ENCODE data around the gene PACSIN2. TPM values are rescaled to one million over a fixed set of nuclear protein-coding genes. Genes with fewer than 3 reads are reported as not detected.
A peak's percentile ranks its signal among the peaks of the same experiment; 100 is the strongest.

Gene PACSIN2
- polyA plus RNA-seq, 3 donors from 2014 or later: 18.4 to 31.6 (median 23.0) TPM

DNA sequence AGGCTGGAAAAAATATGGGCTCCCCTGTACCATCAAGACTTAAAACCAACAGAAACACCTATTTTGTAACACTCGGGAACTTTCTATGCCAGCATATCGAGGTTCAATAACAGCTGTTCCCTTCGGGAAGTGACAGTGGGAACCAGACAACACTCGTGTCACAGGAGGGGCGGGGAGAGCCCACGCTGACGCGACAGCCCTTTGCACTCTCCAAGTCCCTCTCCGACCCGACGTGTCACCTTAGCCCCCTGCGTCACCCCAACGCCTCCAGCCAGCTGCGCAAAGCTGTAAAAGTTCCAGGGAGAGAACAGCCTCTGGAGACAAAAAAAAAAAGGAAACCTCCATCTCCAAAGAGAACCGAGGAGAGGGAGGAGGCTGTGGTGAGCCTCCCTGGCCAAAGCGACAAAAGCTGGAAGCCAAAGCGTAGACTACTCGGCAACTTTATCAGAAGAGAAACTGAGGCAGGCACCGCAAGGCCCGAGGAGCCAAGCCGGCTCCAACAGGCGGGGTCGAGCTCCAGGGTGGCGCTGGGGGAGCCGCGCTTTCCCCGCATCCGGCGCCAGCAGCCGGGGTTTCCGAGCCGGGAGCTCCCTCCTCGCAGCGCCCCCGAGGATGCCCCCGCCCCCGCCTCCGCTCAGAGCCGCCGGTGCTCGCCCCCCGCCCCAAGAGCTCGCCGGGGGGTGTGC is 158.6 kb downstream of the PACSIN2 start:
- no peaks in the 10 kb centered on the region for H3K36me3 Mint-ChIP-seq
- H3K4me3 Mint-ChIP-seq: peak overlapping the region; percentile 90 to 92 (median 91)
- H3K27me3 Mint-ChIP-seq (ENCODE audit: low read depth in 3 of 3): peaks cover 0 to 8% (median 2%) of the 10 kb centered on the region in 3 donors
- no peaks in the 10 kb centered on the region for H3K9me3 Mint-ChIP-seq
- DNase-seq: peak; percentile 46 to 59 (median 52)
- peaks cover 18 to 20% of the 10 kb centered on the region in 2 donors for H3K4me1 Mint-ChIP-seq
- peak overlapping the region; percentile 91 to 97 (median 96) for H3K27ac Mint-ChIP-seq

DNA sequence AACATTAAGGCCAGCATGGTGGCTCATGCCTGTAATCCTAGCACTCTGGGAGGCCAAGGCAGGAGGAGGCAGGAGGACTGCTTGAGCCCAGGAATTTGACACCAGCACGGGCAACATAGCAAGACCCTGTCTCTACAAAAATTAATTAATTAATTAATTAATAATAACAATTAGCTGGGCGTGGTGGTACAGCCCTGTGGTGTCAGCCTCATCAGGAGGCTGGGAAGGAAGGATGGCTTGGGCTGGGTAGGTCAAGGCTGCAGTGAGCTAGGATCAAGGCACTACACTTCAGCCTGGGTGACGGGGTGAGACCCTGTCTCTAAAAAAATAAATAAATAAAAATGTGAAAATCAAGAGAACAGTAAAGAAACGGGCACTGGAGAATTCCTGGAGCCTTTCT is 159.2 kb downstream of the PACSIN2 start:
- Mint-ChIP-seq H3K9me3 (no peaks in the 10 kb centered on the region), H3K27me3 (ENCODE audit: low read depth in 3 of 3) (peaks cover 0 to 8% (median 2%) of the 10 kb centered on the region in 3 donors), H3K27ac (peak overlapping the region; percentile 91 to 97 (median 96)), H3K4me3 (peak overlapping the region; percentile 90 to 92 (median 91)), H3K36me3 (no peaks in the 10 kb centered on the region), H3K4me1 (peaks cover 24 to 25% of the 10 kb centered on the region in 2 donors)
- DNase-seq: no peak

DNA sequence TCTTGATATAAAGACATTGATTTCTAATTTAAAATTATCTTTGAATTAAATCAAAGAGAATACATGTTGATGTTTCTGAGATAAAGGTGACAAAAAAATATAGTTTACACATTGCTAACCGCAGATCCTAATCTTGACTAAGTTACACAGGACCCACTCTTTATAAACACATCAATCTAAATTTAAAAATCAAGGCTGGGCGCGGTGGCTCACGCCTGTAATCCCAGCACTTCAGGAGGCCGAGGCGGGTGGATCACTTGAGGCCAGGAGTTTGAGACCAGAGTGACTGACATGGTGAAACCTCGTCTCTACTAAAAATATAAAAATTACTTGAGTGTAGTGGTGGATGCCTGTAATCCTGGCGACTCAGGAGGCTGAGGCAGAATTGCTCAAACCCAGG is 159.7 kb downstream of the PACSIN2 start:
- peak in 1 of 3 donors; percentile 11 for DNase-seq
- Mint-ChIP-seq H3K36me3 (no peaks in the 10 kb centered on the region), H3K9me3 (no peaks in the 10 kb centered on the region), H3K4me3 (peak overlapping the region; percentile 51 to 92 (median 73)), H3K4me1 (peaks cover 28 to 29% of the 10 kb centered on the region in 2 donors), H3K27ac (peak overlapping the region; percentile 48 to 97 (median 77)), H3K27me3 (ENCODE audit: low read depth in 3 of 3) (peaks cover 0 to 8% (median 2%) of the 10 kb centered on the region in 3 donors)

DNA sequence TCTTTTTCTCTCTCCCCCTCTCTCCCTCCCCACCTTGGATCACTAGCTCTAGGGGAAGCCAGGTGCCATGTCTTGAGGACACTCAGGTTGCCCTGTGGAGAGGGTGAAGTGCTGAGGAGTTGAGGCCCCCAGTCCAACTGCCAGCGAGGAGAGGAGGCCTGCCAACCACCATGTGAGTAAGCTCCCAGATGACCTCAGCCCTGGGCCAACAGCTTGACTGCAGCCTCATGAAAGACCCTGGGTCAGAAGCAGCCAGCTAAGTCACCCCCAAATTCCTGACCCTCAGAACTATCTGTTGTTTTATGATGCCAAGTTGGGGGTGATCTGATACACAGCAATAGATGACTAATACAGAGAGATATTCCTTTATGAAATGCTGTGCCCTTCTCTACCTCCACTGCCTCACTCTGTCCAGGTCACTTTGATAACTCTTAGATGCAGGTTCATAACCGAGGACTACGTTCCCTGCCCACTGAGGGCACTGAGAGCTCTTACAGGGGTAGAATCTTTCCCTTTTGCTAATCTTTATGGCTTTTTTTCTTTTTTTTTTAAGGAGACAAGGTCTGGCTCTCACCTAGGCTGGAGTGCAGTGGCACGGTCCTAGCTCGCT is 165.9 kb downstream of the PACSIN2 start:
- H3K4me3 Mint-ChIP-seq: no peak overlapping the region
- H3K4me1 Mint-ChIP-seq: peaks cover 31 to 36% of the 10 kb centered on the region in 2 donors
- DNase-seq: no peak
- H3K9me3 Mint-ChIP-seq: no peaks in the 10 kb centered on the region
- H3K27me3 Mint-ChIP-seq (ENCODE audit: low read depth in 3 of 3): no peaks in the 10 kb centered on the region
- peaks cover 9 to 15% (median 9%) of the 10 kb centered on the region in 3 donors for H3K36me3 Mint-ChIP-seq
- H3K27ac Mint-ChIP-seq: peak overlapping the region in 3 of 6 donors; percentile 12 to 76 (median 49)

DNA sequence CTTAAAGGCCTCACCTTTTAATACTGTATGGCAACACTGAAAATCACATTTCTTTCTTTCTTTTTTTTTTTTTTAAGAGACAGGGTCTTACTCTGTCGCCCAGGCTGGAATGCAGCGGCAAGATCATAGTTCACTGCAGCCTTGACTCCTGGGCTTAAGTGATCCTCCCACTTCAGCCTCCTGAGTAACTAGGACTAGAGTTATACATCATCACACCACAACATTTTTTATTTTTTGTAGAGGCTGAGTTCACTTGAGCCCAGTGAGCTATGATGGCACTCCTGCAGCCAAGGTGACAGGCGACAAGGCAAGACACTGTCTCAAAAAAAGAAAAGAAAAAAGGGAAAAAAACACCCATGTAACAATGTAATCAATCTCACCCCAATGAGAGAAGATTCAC is 167.8 kb downstream of the PACSIN2 start:
- no peak for DNase-seq
- H3K27me3 Mint-ChIP-seq (ENCODE audit: low read depth in 3 of 3): peaks cover 0 to 2% (median 2%) of the 10 kb centered on the region in 3 donors
- H3K27ac Mint-ChIP-seq: no peak overlapping the region
- peaks cover 42 to 52% of the 10 kb centered on the region in 2 donors for H3K4me1 Mint-ChIP-seq
- H3K36me3 Mint-ChIP-seq: peaks cover 9 to 30% (median 22%) of the 10 kb centered on the region in 3 donors
- no peak overlapping the region for H3K4me3 Mint-ChIP-seq
- H3K9me3 Mint-ChIP-seq: no peaks in the 10 kb centered on the region

DNA sequence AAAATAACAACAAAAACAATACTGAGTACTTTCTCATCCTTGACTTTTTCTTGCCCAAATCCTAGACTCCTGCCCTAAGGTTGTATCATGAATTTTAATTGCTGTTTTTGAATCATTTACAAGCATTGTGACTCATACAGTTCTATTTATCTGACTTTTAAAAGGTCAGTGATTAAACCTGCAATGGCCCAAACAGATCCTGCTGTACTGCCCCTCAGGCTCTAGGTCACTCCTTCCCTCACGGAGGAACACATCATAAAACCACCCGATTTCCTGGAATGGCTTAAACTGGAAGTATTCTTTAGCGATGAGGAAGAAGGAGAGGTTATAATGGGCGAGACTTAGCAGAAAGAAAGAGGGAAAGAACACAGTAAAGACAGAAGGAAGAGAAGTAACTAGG is 170.2 kb downstream of the PACSIN2 start:
- Mint-ChIP-seq H3K36me3 (peaks cover 17 to 41% (median 32%) of the 10 kb centered on the region in 3 donors), H3K4me3 (peak overlapping the region in 1 of 5 donors; percentile 3), H3K27me3 (ENCODE audit: low read depth in 3 of 3) (peaks cover 0 to 2% (median 2%) of the 10 kb centered on the region in 3 donors), H3K9me3 (no peaks in the 10 kb centered on the region), H3K4me1 (peaks cover 44 to 55% of the 10 kb centered on the region in 2 donors), H3K27ac (peak overlapping the region in 2 of 6 donors; percentile 23 to 79)
- no peak for DNase-seq

DNA sequence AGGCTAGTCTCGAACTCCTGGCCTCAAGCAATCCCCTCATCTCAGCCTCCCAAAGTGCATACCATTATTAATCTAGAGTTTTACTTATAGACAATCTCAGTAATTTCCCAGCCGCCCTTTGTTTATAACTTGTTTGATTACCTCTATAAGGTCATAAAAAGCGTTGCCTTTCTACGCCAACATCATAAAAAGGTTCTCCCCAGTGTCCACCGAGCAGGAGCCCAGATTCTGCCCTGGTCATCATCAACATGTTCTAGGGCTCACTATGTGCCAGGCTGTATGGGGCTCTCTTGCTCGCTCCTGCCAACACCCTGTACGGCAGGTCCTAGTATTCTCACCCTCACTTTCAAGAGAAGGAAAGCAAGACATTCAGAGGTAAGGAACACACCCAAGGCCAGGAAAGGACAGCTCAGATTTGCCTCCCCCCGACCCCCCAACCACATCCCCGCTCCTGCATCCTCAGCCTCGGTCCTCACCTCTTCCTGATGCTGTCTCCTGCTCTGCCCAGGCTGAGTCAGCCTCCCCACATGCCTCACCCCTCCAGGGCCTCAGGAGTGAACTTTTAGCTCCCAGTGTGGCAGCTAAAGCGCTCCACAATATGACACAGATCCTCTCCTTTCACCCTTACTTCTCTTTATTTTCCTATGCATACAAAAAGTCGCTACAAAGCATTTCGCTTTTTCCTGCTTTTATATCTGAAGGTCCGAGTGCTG is 172.1 kb downstream of the PACSIN2 start:
- Mint-ChIP-seq H3K9me3 (no peaks in the 10 kb centered on the region), H3K36me3 (peaks cover 20 to 44% (median 32%) of the 10 kb centered on the region in 3 donors), H3K4me3 (no peak overlapping the region), H3K27ac (peak overlapping the region in 4 of 6 donors; percentile 7 to 38 (median 11)), H3K27me3 (ENCODE audit: low read depth in 3 of 3) (peaks cover 0 to 2% (median 2%) of the 10 kb centered on the region in 3 donors), H3K4me1 (peaks cover 35 to 44% of the 10 kb centered on the region in 2 donors)
- no peak for DNase-seq

DNA sequence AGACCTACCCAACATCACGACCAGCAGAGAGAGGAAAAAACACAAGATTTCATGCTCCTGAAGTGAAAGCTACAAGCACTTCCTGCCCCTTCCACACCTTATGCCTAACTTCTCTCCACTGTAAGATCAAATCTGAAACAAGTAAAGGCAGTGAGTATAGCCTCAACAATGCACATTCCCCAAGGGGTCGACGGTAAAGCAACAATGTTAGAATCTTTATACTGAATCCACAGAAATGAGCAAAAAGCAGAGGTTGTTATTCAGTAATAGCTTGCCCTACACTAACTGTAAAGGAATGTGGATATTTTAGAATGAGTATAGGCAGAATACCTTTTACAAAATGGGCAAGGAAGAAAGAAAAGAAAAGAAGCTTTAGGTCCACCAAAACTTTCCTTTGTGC is 173.5 kb downstream of the PACSIN2 start:
- no peak for DNase-seq
- Mint-ChIP-seq H3K4me3 (no peak overlapping the region), H3K27ac (peak overlapping the region in 4 of 6 donors; percentile 8 to 43 (median 16)), H3K36me3 (peaks cover 20 to 44% (median 32%) of the 10 kb centered on the region in 3 donors), H3K9me3 (no peaks in the 10 kb centered on the region), H3K4me1 (peaks cover 35 to 44% of the 10 kb centered on the region in 2 donors), H3K27me3 (ENCODE audit: low read depth in 3 of 3) (peaks cover 0 to 2% (median 2%) of the 10 kb centered on the region in 3 donors)

DNA sequence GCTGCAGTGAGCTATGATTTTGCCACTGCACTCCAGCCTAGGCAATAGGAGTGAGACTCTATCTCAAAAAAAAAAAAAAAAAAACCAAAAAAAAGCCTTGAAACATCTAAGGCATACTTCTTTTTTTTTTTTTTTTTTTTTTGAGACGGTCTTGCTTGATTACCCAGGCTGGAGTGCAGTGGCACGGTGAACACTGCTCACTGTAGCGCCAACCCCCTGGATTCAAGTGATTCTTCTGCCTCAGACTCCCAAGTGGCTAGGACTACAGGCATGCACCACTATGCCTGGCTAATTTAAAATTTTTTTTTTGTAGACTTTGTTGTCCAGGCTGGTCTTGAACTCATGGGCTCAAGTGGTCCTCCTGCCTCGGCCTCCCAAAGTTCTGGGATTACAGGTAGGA is 177.4 kb downstream of the PACSIN2 start:
- H3K4me1 Mint-ChIP-seq: peaks cover 12 to 19% of the 10 kb centered on the region in 2 donors
- DNase-seq: no peak
- H3K9me3 Mint-ChIP-seq: no peaks in the 10 kb centered on the region
- H3K36me3 Mint-ChIP-seq: peaks cover 22 to 33% (median 24%) of the 10 kb centered on the region in 3 donors
- no peak overlapping the region for H3K4me3 Mint-ChIP-seq
- peaks cover 0 to 1% (median 0%) of the 10 kb centered on the region in 3 donors for H3K27me3 Mint-ChIP-seq (ENCODE audit: low read depth in 3 of 3)
- no peak overlapping the region for H3K27ac Mint-ChIP-seq

DNA sequence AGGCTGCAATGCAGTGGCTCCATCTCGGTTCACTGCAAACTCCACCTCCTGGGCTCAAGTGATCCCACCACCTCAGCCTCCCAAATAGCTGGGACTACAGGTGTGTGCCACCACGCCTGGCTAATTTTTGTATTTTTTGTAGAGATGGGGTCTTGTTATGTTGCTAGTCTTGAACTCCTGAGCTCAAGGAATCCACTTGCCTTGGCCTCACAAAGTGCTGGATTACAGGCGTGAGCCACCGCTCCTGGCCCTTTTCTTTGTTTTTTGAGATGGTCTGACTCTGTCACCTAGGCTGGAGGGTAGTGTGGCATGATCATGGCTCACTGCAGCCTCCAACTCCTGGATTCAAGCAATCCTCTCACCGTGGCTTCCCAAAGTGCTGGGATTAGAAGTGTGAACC is 178.9 kb downstream of the PACSIN2 start:
- H3K27me3 Mint-ChIP-seq (ENCODE audit: low read depth in 3 of 3): peaks cover 0 to 1% (median 0%) of the 10 kb centered on the region in 3 donors
- H3K4me3 Mint-ChIP-seq: no peak overlapping the region
- peaks cover 6 to 11% of the 10 kb centered on the region in 2 donors for H3K4me1 Mint-ChIP-seq
- no peak overlapping the region for H3K27ac Mint-ChIP-seq
- peaks cover 19 to 36% (median 22%) of the 10 kb centered on the region in 3 donors for H3K36me3 Mint-ChIP-seq
- no peak for DNase-seq
- H3K9me3 Mint-ChIP-seq: no peaks in the 10 kb centered on the region

DNA sequence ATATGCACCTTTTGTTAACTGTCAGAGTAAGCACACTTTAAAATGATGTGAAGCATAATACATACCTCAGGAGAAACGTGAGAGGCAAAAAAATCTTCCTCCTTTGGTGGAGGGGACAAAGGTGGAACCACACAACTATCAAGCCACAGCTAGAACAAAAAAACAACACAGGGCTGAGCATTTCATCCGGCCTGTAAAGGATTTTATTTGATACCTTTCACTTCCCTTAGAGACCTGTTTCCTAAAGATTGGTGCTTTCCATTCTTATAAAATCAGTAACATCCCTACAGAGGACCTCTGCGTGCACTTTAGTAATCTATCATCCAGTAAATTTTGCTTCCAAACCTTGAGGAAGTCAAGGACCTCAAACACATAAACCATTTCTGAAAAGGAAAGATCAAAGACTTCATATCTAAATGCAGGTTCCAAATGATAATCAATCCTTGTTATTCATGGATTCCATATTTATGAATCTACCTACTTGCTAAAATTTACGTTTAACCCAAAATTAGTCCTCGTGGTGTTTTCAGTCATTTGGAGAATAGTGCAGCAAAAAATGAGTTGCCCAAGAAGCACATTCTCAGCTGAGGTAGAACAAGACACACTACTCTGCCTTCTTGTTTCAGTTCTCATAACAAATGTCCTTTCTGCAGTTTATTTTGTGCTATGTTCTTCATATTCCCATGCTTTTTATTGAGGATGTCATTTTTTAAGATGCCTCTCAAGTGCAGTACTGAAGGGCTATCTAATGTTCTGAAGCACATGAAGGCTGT is 180.6 kb downstream of the PACSIN2 start:
- Mint-ChIP-seq H3K27ac (no peak overlapping the region), H3K27me3 (ENCODE audit: low read depth in 3 of 3) (peaks cover 0 to 1% (median under 1%) of the 10 kb centered on the region in 3 donors), H3K4me1 (peaks cover 6 to 12% of the 10 kb centered on the region in 2 donors), H3K36me3 (peaks cover 19 to 37% (median 25%) of the 10 kb centered on the region in 3 donors), H3K4me3 (no peak overlapping the region), H3K9me3 (no peaks in the 10 kb centered on the region)
- no peak for DNase-seq

DNA sequence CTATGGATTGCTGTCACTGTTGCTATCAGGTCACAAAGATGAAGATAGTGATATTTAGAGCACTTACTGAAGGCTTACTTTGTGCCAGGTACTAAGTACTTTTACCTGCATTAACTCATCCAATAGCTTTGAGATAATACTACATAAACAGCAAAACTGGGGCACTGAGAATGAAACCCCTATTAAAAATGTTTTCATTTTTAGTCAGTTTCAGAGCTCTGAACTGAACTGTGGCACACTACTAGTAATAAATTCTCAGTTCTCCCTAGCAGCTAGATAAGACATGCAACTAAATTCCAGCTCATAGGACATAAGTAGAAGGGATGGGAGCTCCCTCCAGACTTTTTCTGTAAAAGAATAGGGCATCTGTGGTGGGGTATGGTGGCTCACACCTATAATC is 181.8 kb downstream of the PACSIN2 start:
- no peak for DNase-seq
- no peak overlapping the region for H3K27ac Mint-ChIP-seq
- H3K27me3 Mint-ChIP-seq (ENCODE audit: low read depth in 3 of 3): peaks cover 6 to 10% (median 7%) of the 10 kb centered on the region in 3 donors
- H3K9me3 Mint-ChIP-seq: peaks cover 0 to 2% (median 0%) of the 10 kb centered on the region in 6 donors
- H3K4me1 Mint-ChIP-seq: peaks cover 16 to 25% of the 10 kb centered on the region in 2 donors
- no peak overlapping the region for H3K4me3 Mint-ChIP-seq
- peaks cover 19 to 37% (median 25%) of the 10 kb centered on the region in 3 donors for H3K36me3 Mint-ChIP-seq

DNA sequence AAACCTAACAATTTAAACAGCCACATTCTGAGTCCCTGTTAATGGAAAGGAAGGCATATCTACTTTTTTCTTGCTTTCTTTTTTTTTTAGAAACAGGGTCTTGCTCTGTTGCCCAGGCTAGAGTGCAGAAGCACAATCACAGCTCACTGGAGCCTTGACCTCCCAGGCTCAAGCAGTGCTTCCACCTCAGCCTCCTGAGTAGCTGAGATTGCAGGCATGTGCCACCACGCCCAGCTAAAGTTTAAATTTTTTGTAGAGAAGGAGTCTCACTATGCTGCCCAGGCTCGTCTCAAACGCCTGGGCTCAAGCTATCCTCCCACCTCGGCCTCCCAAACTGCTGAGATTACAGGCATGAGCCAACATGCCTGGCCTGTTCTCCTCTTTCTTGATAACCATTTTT is 183.2 kb downstream of the PACSIN2 start:
- H3K27me3 Mint-ChIP-seq (ENCODE audit: low read depth in 3 of 3): peaks cover 7 to 10% (median 8%) of the 10 kb centered on the region in 3 donors
- DNase-seq: no peak
- no peak overlapping the region for H3K4me3 Mint-ChIP-seq
- H3K36me3 Mint-ChIP-seq: peaks cover 19 to 37% (median 25%) of the 10 kb centered on the region in 3 donors
- peaks cover 18 to 32% of the 10 kb centered on the region in 2 donors for H3K4me1 Mint-ChIP-seq
- no peak overlapping the region for H3K27ac Mint-ChIP-seq
- H3K9me3 Mint-ChIP-seq: peaks cover 0 to 2% (median 0%) of the 10 kb centered on the region in 6 donors
